Measurements from ENCODE around the gene CEP128. TPM values are rescaled to one million over a fixed set of nuclear protein-coding genes. Genes with fewer than 3 reads are reported as not detected.
"Not testable (repeated sequence)": the region's sequence is repeated elsewhere in the genome, so short reads cannot be mapped to it uniquely, and the experiment has no call there.

The CEP128 gene
- total and polyA plus RNA-seq, 2 donors from 2014 or later: 0.43 to 9.0 TPM

DNA sequence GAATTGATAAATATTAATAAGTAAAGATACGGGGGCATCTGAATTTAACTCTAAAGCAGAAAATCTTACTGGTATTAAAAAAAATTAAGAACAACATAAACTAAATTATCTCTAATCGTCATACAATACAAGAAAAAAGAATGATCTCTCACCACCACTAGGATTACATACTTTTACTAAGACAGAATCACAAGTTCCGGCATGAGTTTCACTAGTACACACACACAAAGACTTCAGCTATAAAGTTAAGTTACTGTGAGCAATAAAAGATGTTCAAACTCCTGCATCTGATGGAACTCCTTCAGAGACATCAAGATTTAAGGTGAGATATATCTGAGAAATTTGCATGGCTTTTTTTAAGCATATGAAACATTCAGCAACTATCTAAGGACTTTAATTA lies 21.9 kb downstream of the CEP128 start:
- H3K27me3 ChIP-seq (ENCODE audit: control insufficient read depth, insufficient read depth, low read length): no peaks in the 10 kb centered on the region
- H3K27ac ChIP-seq (ENCODE audit: low read depth in 2 of 2, low read length in 2 of 2): no peak overlapping the region
- FAIRE-seq: no peak
- H3K9ac ChIP-seq (ENCODE audit: low read length in 3 of 3): no peak overlapping the region
- H3K36me3 ChIP-seq (ENCODE audit: control insufficient read depth in 2 of 3, insufficient read depth in 3 of 3, low read length in 3 of 3): no peaks in the 10 kb centered on the region
- no peaks in the 10 kb centered on the region for H3K9me3 ChIP-seq (ENCODE audit: control insufficient read depth in 2 of 3, insufficient read depth in 1 of 3, low read length in 3 of 3)
- intact Hi-C loops (cut with DNase I): no loop called here
- no peak for DNase-seq
- no peak overlapping the region for H3K4me3 ChIP-seq (ENCODE audit: low read length in 3 of 3)
- no peaks in the 10 kb centered on the region for H3K4me1 ChIP-seq (ENCODE audit: control insufficient read depth in 2 of 3, insufficient read depth in 2 of 3, low read depth in 1 of 3, low read length in 3 of 3)
- TF ChIP-seq, protein P1, sequence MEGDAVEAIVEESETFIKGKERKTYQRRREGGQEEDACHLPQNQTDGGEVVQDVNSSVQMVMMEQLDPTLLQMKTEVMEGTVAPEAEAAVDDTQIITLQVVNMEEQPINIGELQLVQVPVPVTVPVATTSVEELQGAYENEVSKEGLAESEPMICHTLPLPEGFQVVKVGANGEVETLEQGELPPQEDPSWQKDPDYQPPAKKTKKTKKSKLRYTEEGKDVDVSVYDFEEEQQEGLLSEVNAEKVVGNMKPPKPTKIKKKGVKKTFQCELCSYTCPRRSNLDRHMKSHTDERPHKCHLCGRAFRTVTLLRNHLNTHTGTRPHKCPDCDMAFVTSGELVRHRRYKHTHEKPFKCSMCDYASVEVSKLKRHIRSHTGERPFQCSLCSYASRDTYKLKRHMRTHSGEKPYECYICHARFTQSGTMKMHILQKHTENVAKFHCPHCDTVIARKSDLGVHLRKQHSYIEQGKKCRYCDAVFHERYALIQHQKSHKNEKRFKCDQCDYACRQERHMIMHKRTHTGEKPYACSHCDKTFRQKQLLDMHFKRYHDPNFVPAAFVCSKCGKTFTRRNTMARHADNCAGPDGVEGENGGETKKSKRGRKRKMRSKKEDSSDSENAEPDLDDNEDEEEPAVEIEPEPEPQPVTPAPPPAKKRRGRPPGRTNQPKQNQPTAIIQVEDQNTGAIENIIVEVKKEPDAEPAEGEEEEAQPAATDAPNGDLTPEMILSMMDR (IDR thresholded peaks at IDR 0.05; ENCODE audit: borderline replicate concordance, extremely low read depth, insufficient read depth): no peak

DNA sequence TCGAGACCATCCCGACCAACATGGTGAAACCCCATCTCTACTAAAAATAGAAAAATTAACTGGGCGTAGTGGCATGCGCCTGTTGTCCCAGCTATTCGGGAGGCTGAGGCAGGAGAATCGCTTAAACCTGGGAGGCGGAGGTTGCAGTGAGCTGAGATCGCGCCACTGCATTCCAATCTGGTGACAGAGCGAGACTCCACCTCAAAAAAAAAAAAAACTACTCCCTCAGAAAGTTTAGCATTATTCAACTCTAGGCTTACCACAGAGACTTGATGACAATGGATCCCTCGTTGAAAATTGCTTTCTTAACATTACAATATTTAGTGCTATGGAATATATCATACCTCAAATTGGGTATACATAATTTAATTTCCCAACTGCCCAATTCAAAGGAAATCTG lies 29.5 kb downstream of the CEP128 start:
- H3K9ac ChIP-seq (ENCODE audit: low read length in 3 of 3); H3K27ac ChIP-seq (ENCODE audit: low read depth in 2 of 2, low read length in 2 of 2); H3K9me3 ChIP-seq (ENCODE audit: control insufficient read depth in 2 of 3, insufficient read depth in 1 of 3, low read length in 3 of 3); FAIRE-seq; intact Hi-C loops (cut with DNase I); H3K36me3 ChIP-seq (ENCODE audit: control insufficient read depth in 2 of 3, insufficient read depth in 3 of 3, low read length in 3 of 3); DNase-seq; H3K4me3 ChIP-seq (ENCODE audit: low read length in 3 of 3); H3K4me1 ChIP-seq (ENCODE audit: control insufficient read depth in 2 of 3, insufficient read depth in 2 of 3, low read depth in 1 of 3, low read length in 3 of 3); H3K27me3 ChIP-seq (ENCODE audit: control insufficient read depth, insufficient read depth, low read length): not testable (repeated sequence)

DNA sequence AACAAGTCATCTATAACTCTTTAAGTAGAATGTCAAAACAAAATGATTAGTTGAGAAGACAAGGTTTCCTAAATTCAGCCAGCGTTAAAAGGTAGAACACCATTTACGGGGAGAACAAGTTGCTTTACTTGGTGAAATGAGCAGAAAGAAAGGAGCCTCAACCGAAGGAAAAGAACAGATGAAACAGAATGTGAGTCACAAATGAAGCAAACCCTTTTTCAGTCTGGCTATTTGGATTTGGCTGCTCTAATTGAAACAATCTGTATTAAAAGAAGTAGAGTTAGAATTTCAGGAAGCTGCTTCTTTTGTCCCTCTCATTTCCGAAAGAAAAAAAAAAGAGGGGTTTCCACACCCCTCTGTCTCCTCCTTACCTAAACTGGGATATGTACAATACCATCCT lies 34.6 kb downstream of the CEP128 start:
- DNase-seq (no peak), FAIRE-seq (no peak)
- Histone ChIP-seq H3K4me3 (ENCODE audit: low read length in 3 of 3) (no peak overlapping the region), H3K4me1 (ENCODE audit: control insufficient read depth in 2 of 3, insufficient read depth in 2 of 3, low read depth in 1 of 3, low read length in 3 of 3) (no peaks in the 10 kb centered on the region), H3K36me3 (ENCODE audit: control insufficient read depth in 2 of 3, insufficient read depth in 3 of 3, low read length in 3 of 3) (no peaks in the 10 kb centered on the region), H3K9me3 (ENCODE audit: control insufficient read depth in 2 of 3, insufficient read depth in 1 of 3, low read length in 3 of 3) (no peaks in the 10 kb centered on the region), H3K27me3 (ENCODE audit: control insufficient read depth, insufficient read depth, low read length) (no peaks in the 10 kb centered on the region), H3K9ac (ENCODE audit: low read length in 3 of 3) (no peak overlapping the region), H3K27ac (ENCODE audit: low read depth in 2 of 2, low read length in 2 of 2) (no peak overlapping the region)
- TF ChIP-seq, protein P1 (IDR thresholded peaks at IDR 0.05; ENCODE audit: borderline replicate concordance, extremely low read depth, insufficient read depth): no peak
- intact Hi-C loops (cut with DNase I): no loop called here

DNA sequence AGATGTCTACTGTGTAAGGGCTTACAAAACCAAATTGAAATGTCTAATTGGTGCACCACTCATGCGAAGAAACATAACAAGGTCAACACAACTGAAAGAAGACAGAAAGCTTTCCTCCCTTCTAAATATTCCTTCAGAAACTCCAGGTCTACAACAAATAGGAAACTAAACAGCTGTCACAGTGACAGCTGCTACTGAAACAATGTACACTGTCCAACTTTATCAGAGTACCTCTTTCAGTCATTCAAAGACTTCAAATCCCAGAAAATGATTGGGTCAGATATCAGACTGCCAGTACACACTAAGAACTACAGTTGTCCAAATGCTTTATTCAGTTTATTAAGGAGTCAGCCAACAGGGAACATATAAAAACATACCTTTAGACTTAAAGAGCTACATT lies 35.2 kb downstream of the CEP128 start:
- FAIRE-seq (no peak), DNase-seq (no peak)
- TF ChIP-seq, protein P1 (IDR thresholded peaks at IDR 0.05; ENCODE audit: borderline replicate concordance, extremely low read depth, insufficient read depth): no peak
- Histone ChIP-seq H3K9ac (ENCODE audit: low read length in 3 of 3) (no peak overlapping the region), H3K27ac (ENCODE audit: low read depth in 2 of 2, low read length in 2 of 2) (no peak overlapping the region), H3K4me3 (ENCODE audit: low read length in 3 of 3) (no peak overlapping the region), H3K27me3 (ENCODE audit: control insufficient read depth, insufficient read depth, low read length) (no peaks in the 10 kb centered on the region), H3K9me3 (ENCODE audit: control insufficient read depth in 2 of 3, insufficient read depth in 1 of 3, low read length in 3 of 3) (no peaks in the 10 kb centered on the region), H3K4me1 (ENCODE audit: control insufficient read depth in 2 of 3, insufficient read depth in 2 of 3, low read depth in 1 of 3, low read length in 3 of 3) (no peaks in the 10 kb centered on the region), H3K36me3 (ENCODE audit: control insufficient read depth in 2 of 3, insufficient read depth in 3 of 3, low read length in 3 of 3) (no peaks in the 10 kb centered on the region)
- intact Hi-C loops (cut with DNase I): no loop called here
